Lower lobe of right lung (tissue), 2 donors: ENCODE measurements around the gene TRIM9. TPM values are rescaled to one million over a fixed set of nuclear protein-coding genes. Genes with fewer than 3 reads are reported as not detected.

Experiments
- ATAC-seq, 2 donors: fragments of 200-7000 bp; cut with Tn5 transposase; one replicate each; pipeline ENCODE4 v1.9.1; 2020 to 2022; ENCODE audit warnings: mild to moderate bottlenecking in 2 of 2, moderate library complexity in 2 of 2
- DNase-seq: peaks from one replicate; pipeline ENCODE4 v3.0.0-alpha.2; 2020
- H3K27ac ChIP-seq: fragments of 200-600 bp; one replicate; pipeline ENCODE4 v1.8.0; 2022
- H3K27me3 ChIP-seq: fragments of 200-600 bp; one replicate; pipeline ENCODE4 v1.8.0; 2022; ENCODE audit warnings: low read depth
- H3K36me3 ChIP-seq: fragments of 200-600 bp; one replicate; pipeline ENCODE4 v1.8.0; 2022; ENCODE audit warnings: mild to moderate bottlenecking
- H3K4me1 ChIP-seq: fragments of 200-600 bp; one replicate; pipeline ENCODE4 v1.8.0; 2022
- H3K4me3 ChIP-seq: fragments of 200-600 bp; one replicate; pipeline ENCODE4 v1.8.0; 2022; ENCODE audit warnings: mild to moderate bottlenecking
- H3K9me3 ChIP-seq: fragments of 200-600 bp; one replicate; pipeline ENCODE4 v1.8.0; 2022
- CTCF ChIP-seq: fragments of 200-600 bp; IDR thresholded peaks from one replicate; pipeline ENCODE4 v1.8.0; 2022; ENCODE audit warnings: antibody characterized with exemption, mild to moderate bottlenecking
- intact Hi-C: fragments of 100-400 bp; cut with DNase I; formaldehyde crosslinking; loops from one replicate; pipeline ENCODE4 v1.11.0; 2022
- total RNA-seq: library from RNA; stranded (reverse); fragmentation: NEBNext Ultra II Directional; extraction: Animal tissue kit (Norgen Biotek cat#: 25700); gene quantifications from one replicate; pipeline ENCODE4 v1.2.1, GENCODE V29; 2021
- donor health status: DM: no; HTN: yes; CAD: no; lungs with severe emphysema.

Gene TRIM9
- total RNA-seq, 1 donor from 2014 or later, result 0.92 TPM

- Histone ChIP-seq H3K36me3 (no peaks in the 10 kb centered on the region), H3K9me3 (no peaks in the 10 kb centered on the region), H3K27me3 (no peaks in the 10 kb centered on the region), H3K27ac (no peak overlapping the region), H3K4me1 (peaks cover 5% of the 10 kb centered on the region), H3K4me3 (no peak overlapping the region)
- ATAC-seq (no peak), DNase-seq (no peak)
- no peak for TF ChIP-seq CTCF
- intact Hi-C loops, result no loop called here
These were observed 72.1 kb downstream of the TRIM9 start for GRCh38 chr14:51022769-51023168.

- no peak for TF ChIP-seq CTCF
- no peak overlapping the region for H3K4me3 ChIP-seq
- H3K27ac ChIP-seq, result no peak overlapping the region
- H3K27me3 ChIP-seq, result no peaks in the 10 kb centered on the region
- DNase-seq (no peak), ATAC-seq (no peak)
- H3K9me3 ChIP-seq, result no peaks in the 10 kb centered on the region
- H3K36me3 ChIP-seq, result no peaks in the 10 kb centered on the region
- intact Hi-C loops, result no loop called here
- peaks cover 5% of the 10 kb centered on the region for H3K4me1 ChIP-seq
These were observed 74.7 kb downstream of the TRIM9 start for GRCh38 chr14:51020024-51020710.

- ATAC-seq (no peak), DNase-seq (no peak)
- H3K4me3 ChIP-seq, result no peak overlapping the region
- intact Hi-C loops, result no loop called here
- no peak for TF ChIP-seq CTCF
- no peaks in the 10 kb centered on the region for H3K27me3 ChIP-seq
- peaks cover 5% of the 10 kb centered on the region for H3K4me1 ChIP-seq
- no peaks in the 10 kb centered on the region for H3K9me3 ChIP-seq
- H3K27ac ChIP-seq, result no peak overlapping the region
- no peaks in the 10 kb centered on the region for H3K36me3 ChIP-seq
These were observed 75.8 kb downstream of the TRIM9 start for GRCh38 chr14:51019089-51019488.

- no peak for ATAC-seq
- no peaks in the 10 kb centered on the region for H3K9me3 ChIP-seq
- intact Hi-C loops, result no loop called here
- TF ChIP-seq CTCF, result no peak
- no peak for DNase-seq
- H3K4me1 ChIP-seq, result peaks cover 5% of the 10 kb centered on the region
- no peaks in the 10 kb centered on the region for H3K36me3 ChIP-seq
- no peak overlapping the region for H3K4me3 ChIP-seq
- no peak overlapping the region for H3K27ac ChIP-seq
- no peaks in the 10 kb centered on the region for H3K27me3 ChIP-seq
These were observed 76.4 kb downstream of the TRIM9 start for GRCh38 chr14:51018521-51018920.

- intact Hi-C loops, result no loop called here
- ATAC-seq, result no peak
These were observed 80.3 kb downstream of the TRIM9 start for GRCh38 chr14:51014625-51015024.

More at GRCh38 chr14:51014625-51015024, 80.3 kb downstream of the TRIM9 start:
- Histone ChIP-seq H3K4me1 (peaks cover 5% of the 10 kb centered on the region), H3K27ac (no peak overlapping the region), H3K4me3 (no peak overlapping the region), H3K27me3 (no peaks in the 10 kb centered on the region), H3K36me3 (no peaks in the 10 kb centered on the region), H3K9me3 (no peaks in the 10 kb centered on the region)
- DNase-seq, result no peak
- TF ChIP-seq CTCF, result no peak
